DMS53 (cell line): Measurements from ENCODE around the gene ZFP90.
"Not testable (repeated sequence)": the region's sequence is repeated elsewhere in the genome, so short reads cannot be mapped to it uniquely, and the experiment has no call there.

Experiments used
- DNase-seq: peaks from one replicate; lab custom pipeline; 2025; lab: John Stamatoyannopoulos, UW

The ZFP90 gene

GRCh38 chr16:68538880-68539701, at the start of gene ZFP90:
TSS of gene ZFP90 (plus strand) at chr16:68539291. CDS start at chr16:68539793, 502 bp downstream.
- peak; percentile 93 for DNase-seq

GRCh38 chr16:68490358-68490757, 48.7 kb upstream of the ZFP90 start:
- DNase-seq = no peak

- DNase-seq = peak; percentile 92
Observed at GRCh38 chr16:68490829-68491575, 48.1 kb upstream of the ZFP90 start.

GRCh38 chr16:68491576-68491950, 47.5 kb upstream of the ZFP90 start:
- DNase-seq = no peak

- no peak for DNase-seq
Observed at GRCh38 chr16:68492151-68492542, 46.9 kb upstream of the ZFP90 start.

GRCh38 chr16:68492543-68493411, 46.3 kb upstream of the ZFP90 start:
- no peak for DNase-seq

- DNase-seq = no peak
Observed at GRCh38 chr16:68493412-68494070, 45.5 kb upstream of the ZFP90 start.

GRCh38 chr16:68494261-68494660, 44.8 kb upstream of the ZFP90 start:
- not testable (repeated sequence) for DNase-seq

- no peak for DNase-seq
Observed at GRCh38 chr16:68496689-68497088, 42.4 kb upstream of the ZFP90 start.

GRCh38 chr16:68499006-68499405, 40.1 kb upstream of the ZFP90 start:
- peak; percentile 38 for DNase-seq

GRCh38 chr16:68503334-68503733, 35.8 kb upstream of the ZFP90 start:
- DNase-seq = peak; percentile 10

- no peak for DNase-seq
Observed at GRCh38 chr16:68504066-68504465, 35.0 kb upstream of the ZFP90 start.

GRCh38 chr16:68506331-68507053, 32.6 kb upstream of the ZFP90 start:
- no peak for DNase-seq

GRCh38 chr16:68508013-68508412, 31.1 kb upstream of the ZFP90 start:
- DNase-seq = no peak

- no peak for DNase-seq
Observed at GRCh38 chr16:68508641-68509240, 30.4 kb upstream of the ZFP90 start.

- no peak for DNase-seq
Observed at GRCh38 chr16:68509381-68509780, 29.7 kb upstream of the ZFP90 start.

GRCh38 chr16:68510775-68511174, 28.3 kb upstream of the ZFP90 start:
- no peak for DNase-seq

- DNase-seq = no peak
Observed at GRCh38 chr16:68512183-68512582, 26.9 kb upstream of the ZFP90 start.

GRCh38 chr16:68512742-68513141, 26.3 kb upstream of the ZFP90 start:
- no peak for DNase-seq

GRCh38 chr16:68514511-68514910, 24.6 kb upstream of the ZFP90 start:
- no peak for DNase-seq
